ENCODE results near the gene ZNF267.
"Not testable (repeated sequence)": the region's sequence is repeated elsewhere in the genome, so short reads cannot be mapped to it uniquely, and the experiment has no call there.

Gene ZNF267

GRCh38 chr16:31879937-31880321 lies 6.3 kb downstream of the ZNF267 start:
- no peak for DNase-seq (ENCODE audit: low read depth)

- no peak for DNase-seq (ENCODE audit: low read depth)
Observed at GRCh38 chr16:31880322-31880979, 6.8 kb downstream of the ZNF267 start.

GRCh38 chr16:31886227-31886626 lies 12.6 kb downstream of the ZNF267 start:
- no peak for DNase-seq (ENCODE audit: low read depth)

- DNase-seq (ENCODE audit: low read depth), result no peak
Observed at GRCh38 chr16:31888735-31889134, 15.1 kb downstream of the ZNF267 start.

GRCh38 chr16:31892111-31892510 lies 18.5 kb downstream of the ZNF267 start:
- DNase-seq (ENCODE audit: low read depth), result not testable (repeated sequence)

GRCh38 chr16:31893824-31894223 lies 20.2 kb downstream of the ZNF267 start:
- DNase-seq (ENCODE audit: low read depth), result no peak

GRCh38 chr16:31897283-31897682 lies 23.7 kb downstream of the ZNF267 start:
- DNase-seq (ENCODE audit: low read depth), result no peak

GRCh38 chr16:31899505-31899904 lies 25.9 kb downstream of the ZNF267 start:
- DNase-seq (ENCODE audit: low read depth), result no peak

GRCh38 chr16:31904571-31904970 lies 31.0 kb downstream of the ZNF267 start:
- not testable (repeated sequence) for DNase-seq (ENCODE audit: low read depth)

- no peak for DNase-seq (ENCODE audit: low read depth)
Observed at GRCh38 chr16:31913668-31914067, 40.1 kb downstream of the ZNF267 start.

- DNase-seq (ENCODE audit: low read depth), result no peak
Observed at GRCh38 chr16:31916056-31916488, 42.5 kb downstream of the ZNF267 start.

GRCh38 chr16:31920373-31920772 lies 46.8 kb downstream of the ZNF267 start:
- DNase-seq (ENCODE audit: low read depth), result no peak

- not testable (repeated sequence) for DNase-seq (ENCODE audit: low read depth)
Observed at GRCh38 chr16:31951806-31952205, 78.2 kb downstream of the ZNF267 start.

- DNase-seq (ENCODE audit: low read depth), result not testable (repeated sequence)
Observed at GRCh38 chr16:31952206-31952605, 78.6 kb downstream of the ZNF267 start.

GRCh38 chr16:31956221-31956620 lies 82.6 kb downstream of the ZNF267 start:
- DNase-seq (ENCODE audit: low read depth), result not testable (repeated sequence)

GRCh38 chr16:31960186-31960910 lies 86.7 kb downstream of the ZNF267 start:
- not testable (repeated sequence) for DNase-seq (ENCODE audit: low read depth)

All from stimulated activated CD8-positive, alpha-beta memory T cell treated with anti-CD3 and anti-CD28 coated beads, Interleukin-15, amount 100 ng/mL, for 24 hours (primary cell).